ENCODE measurements around the gene PEX26.

- TF ChIP-seq CTCF (IDR thresholded peaks at IDR 0.05) (no peak), POLR2A (IDR thresholded peaks at IDR 0.05) (no peak)
These were observed 30.4 kb downstream of the PEX26 start for GRCh38 chr22:18108187-18108586.
